ENCODE data around the gene HSPA1L. TPM values are rescaled to one million over a fixed set of nuclear protein-coding genes. Genes with fewer than 3 reads are reported as not detected.

HSPA1L gene
- total RNA-seq, 1 experiment from 2014 or later = 1.1 TPM

DNA sequence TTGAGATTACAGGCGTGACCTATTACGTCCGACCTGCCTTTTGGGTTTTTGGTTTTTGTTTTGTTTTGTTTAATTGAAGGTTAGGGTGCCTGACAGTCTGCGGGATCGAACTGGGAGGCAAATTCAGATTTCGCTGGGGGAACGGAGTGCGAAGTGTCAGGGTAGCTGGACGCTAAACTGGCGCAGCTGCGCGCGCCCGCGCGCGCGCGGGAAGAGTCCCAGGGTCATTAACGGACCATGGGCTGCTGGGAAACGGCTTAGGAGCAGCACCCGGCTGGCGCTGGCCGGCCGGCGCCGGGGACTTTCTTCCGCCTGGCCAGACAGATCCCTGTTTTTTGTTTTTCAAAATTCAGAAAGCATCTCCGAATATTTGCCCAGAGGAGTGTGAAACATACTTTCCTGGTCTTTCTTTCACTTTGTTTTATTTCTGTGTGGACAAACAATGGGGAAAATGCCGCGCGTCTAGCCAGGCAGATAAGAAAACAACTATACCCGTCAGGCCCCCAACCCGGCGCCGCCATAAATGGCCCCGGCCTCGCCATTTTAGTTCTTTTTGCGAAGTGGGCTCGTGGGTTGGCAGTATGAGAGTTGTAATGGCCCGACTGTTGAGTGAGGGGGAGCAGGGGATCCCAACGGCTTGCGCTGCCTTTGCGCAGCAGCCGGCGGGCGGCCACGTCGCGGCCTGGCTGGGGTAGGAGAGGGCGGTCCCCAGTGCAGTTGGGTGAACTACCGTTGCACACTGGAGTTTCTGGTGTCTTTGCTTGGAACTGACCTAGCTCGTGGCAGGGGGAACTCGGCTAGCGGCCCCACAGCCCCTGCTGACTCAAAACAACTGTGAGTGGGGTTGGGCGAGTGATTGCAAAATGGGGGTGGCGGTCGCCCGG is 19.5 kb upstream of the HSPA1L start:
- H3K36me3 ChIP-seq (ENCODE audit: insufficient read depth, low read length, poor library complexity, severe bottlenecking) = peaks cover 38% of the 10 kb centered on the region
- BruUV-seq (replicated peaks) = no TSS peak
- ChIA-PET CTCF (no interaction called here), POLR2A (ENCODE audit: low non-redundant PET) (no interaction called here)
- no peaks in the 10 kb centered on the region for H3K27me3 ChIP-seq (replicated peaks; ENCODE audit: insufficient read depth, low read depth, low read length, poor library complexity)
- H3K27ac ChIP-seq (ENCODE audit: low read depth, low read length, poor library complexity, severe bottlenecking) = peak overlapping the region; percentile 98
- intact Hi-C loops (cut with micrococcal nuclease; ENCODE audit: unreplicated experiment) = loop anchor here (2.0 to 5.0 kb wide), 3 partner anchors 42 to 292 kb away; partner anchors contain the start of genes DDX39B and GPANK1
- H3K4me3 ChIP-seq (ENCODE audit: low read depth, low read length, poor library complexity, severe bottlenecking) = peak overlapping the region; percentile 74
- DNase-seq (ENCODE audit: low spot score) = peak; percentile 90
- H3K4me1 ChIP-seq (ENCODE audit: insufficient read depth, low read length, poor library complexity, severe bottlenecking) = peaks cover 25% of the 10 kb centered on the region
- TF ChIP-seq, protein P1, sequence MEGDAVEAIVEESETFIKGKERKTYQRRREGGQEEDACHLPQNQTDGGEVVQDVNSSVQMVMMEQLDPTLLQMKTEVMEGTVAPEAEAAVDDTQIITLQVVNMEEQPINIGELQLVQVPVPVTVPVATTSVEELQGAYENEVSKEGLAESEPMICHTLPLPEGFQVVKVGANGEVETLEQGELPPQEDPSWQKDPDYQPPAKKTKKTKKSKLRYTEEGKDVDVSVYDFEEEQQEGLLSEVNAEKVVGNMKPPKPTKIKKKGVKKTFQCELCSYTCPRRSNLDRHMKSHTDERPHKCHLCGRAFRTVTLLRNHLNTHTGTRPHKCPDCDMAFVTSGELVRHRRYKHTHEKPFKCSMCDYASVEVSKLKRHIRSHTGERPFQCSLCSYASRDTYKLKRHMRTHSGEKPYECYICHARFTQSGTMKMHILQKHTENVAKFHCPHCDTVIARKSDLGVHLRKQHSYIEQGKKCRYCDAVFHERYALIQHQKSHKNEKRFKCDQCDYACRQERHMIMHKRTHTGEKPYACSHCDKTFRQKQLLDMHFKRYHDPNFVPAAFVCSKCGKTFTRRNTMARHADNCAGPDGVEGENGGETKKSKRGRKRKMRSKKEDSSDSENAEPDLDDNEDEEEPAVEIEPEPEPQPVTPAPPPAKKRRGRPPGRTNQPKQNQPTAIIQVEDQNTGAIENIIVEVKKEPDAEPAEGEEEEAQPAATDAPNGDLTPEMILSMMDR (conservative IDR thresholded peaks at IDR 0.05; ENCODE audit: low read depth, low read length) = no peak
- TF ChIP-seq EZH2 (IDR thresholded peaks at IDR 0.05; ENCODE audit: borderline replicate concordance, low read depth, low read length, poor library complexity, severe bottlenecking) = no peak
- no peaks in the 10 kb centered on the region for H3K9me3 ChIP-seq (ENCODE audit: low read depth, low read length, poor library complexity, severe bottlenecking)

DNA sequence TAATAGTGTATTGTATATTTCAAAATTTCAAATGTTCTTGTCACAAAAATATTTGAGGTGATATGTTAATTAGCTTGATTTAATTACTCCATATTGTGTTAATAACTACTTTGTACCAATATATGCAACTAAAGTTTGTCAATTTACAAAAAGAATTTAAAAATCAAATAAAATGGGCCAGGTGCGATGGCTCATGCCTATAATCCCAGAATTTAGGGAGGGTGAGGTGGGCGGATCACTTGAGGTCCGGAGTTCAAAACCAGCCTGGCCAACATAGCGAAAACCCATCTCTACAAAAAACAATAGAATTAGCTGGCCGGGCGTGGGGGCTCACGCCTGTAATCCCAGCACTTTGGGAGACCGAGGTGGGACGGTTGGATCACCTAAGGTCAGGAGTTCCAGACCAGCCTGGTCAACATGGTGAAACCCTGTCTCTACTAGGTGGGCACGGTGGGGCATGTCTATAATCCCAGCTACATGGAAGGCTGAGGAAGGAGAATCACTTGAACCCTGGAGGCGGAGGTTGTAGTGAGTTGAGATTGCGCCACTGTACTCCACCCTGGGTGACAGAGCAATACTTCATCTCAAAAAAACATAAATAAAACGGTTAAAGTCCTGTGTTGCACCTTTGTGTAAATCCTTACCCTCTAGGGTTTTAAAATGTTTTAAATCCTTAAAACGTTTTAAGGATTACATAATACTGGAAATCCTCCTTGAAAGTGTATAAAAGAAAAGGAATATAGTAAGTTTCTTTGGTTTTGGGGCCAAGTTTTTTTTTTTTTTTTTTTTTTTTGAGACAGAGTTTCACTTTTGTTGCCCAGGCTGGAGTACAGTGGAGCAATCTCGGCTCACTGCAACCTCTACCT is 16.5 kb upstream of the HSPA1L start:
- H3K9me3 ChIP-seq (ENCODE audit: low read depth, low read length, poor library complexity, severe bottlenecking) = no peaks in the 10 kb centered on the region
- BruUV-seq (replicated peaks) = no TSS peak
- TF ChIP-seq, protein P1 (conservative IDR thresholded peaks at IDR 0.05; ENCODE audit: low read depth, low read length) = no peak
- TF ChIP-seq EZH2 (IDR thresholded peaks at IDR 0.05; ENCODE audit: borderline replicate concordance, low read depth, low read length, poor library complexity, severe bottlenecking) = no peak
- POLR2A ChIA-PET (ENCODE audit: low non-redundant PET) = interaction anchor here (0.7 kb wide), 1 partner anchor 101 kb away, joined by 3 read pairs; no protein-coding TSS in a partner anchor
- H3K4me3 ChIP-seq (ENCODE audit: low read depth, low read length, poor library complexity, severe bottlenecking) = peak overlapping the region; percentile 66
- peaks cover 8% of the 10 kb centered on the region for H3K36me3 ChIP-seq (ENCODE audit: insufficient read depth, low read length, poor library complexity, severe bottlenecking)
- intact Hi-C loops (cut with micrococcal nuclease; ENCODE audit: unreplicated experiment) = loop anchor here (2.0 to 5.0 kb wide), 3 partner anchors 39 to 289 kb away; partner anchors contain the start of genes DDX39B and LY6G5C
- CTCF ChIA-PET = interaction anchor here (0.6 to 0.7 kb wide), 2 partner anchors 91 to 1746 kb away, joined by 3 to 14 read pairs; no protein-coding TSS in a partner anchor
- no peaks in the 10 kb centered on the region for H3K27me3 ChIP-seq (replicated peaks; ENCODE audit: insufficient read depth, low read depth, low read length, poor library complexity)
- H3K27ac ChIP-seq (ENCODE audit: low read depth, low read length, poor library complexity, severe bottlenecking) = no peak overlapping the region
- H3K4me1 ChIP-seq (ENCODE audit: insufficient read depth, low read length, poor library complexity, severe bottlenecking) = peaks cover 13% of the 10 kb centered on the region
- no peak for DNase-seq (ENCODE audit: low spot score)

DNA sequence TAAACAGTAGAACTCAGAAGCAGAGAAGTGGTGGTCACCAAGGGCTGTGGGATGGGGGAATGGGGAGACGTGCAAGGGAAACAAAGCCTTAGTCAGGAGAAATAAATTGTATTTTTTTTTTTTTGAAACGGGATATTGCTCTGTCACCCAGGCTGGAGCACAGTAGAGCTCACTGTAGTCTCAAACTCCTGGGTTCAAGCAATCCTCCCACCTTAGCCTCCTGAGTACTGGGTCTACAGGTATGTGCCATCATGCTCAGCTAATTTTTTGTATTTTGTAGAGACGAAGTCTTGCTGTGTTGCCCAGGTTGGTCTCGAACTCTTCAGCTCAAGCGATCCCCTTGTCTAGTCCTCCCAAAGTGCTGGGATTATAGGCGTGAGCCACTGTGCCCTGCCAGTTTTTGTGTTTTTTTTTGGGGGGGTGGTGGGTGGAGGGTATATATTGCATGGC is 15.8 kb upstream of the HSPA1L start:
- ChIA-PET CTCF (interaction anchor here (0.6 to 1.7 kb wide), 3 partner anchors 90 to 1187 kb away, joined by 3 to 14 read pairs (median 6); partner anchors contain the start of gene DDAH2), POLR2A (ENCODE audit: low non-redundant PET) (interaction anchor here (0.7 kb wide), 1 partner anchor 101 kb away, joined by 3 read pairs; no protein-coding TSS in a partner anchor)
- intact Hi-C loops (cut with micrococcal nuclease; ENCODE audit: unreplicated experiment) = loop anchor here (2.0 to 5.0 kb wide), 3 partner anchors 39 to 289 kb away; partner anchors contain the start of genes DDX39B and LY6G5C
- peak overlapping the region; percentile 28 for H3K27ac ChIP-seq (ENCODE audit: low read depth, low read length, poor library complexity, severe bottlenecking)
- no TSS peak for BruUV-seq (replicated peaks)
- TF ChIP-seq, protein P1 (conservative IDR thresholded peaks at IDR 0.05; ENCODE audit: low read depth, low read length) = no peak
- no peak for TF ChIP-seq EZH2 (IDR thresholded peaks at IDR 0.05; ENCODE audit: borderline replicate concordance, low read depth, low read length, poor library complexity, severe bottlenecking)
- H3K4me1 ChIP-seq (ENCODE audit: insufficient read depth, low read length, poor library complexity, severe bottlenecking) = peaks cover 13% of the 10 kb centered on the region
- DNase-seq (ENCODE audit: low spot score) = no peak
- H3K9me3 ChIP-seq (ENCODE audit: low read depth, low read length, poor library complexity, severe bottlenecking) = no peaks in the 10 kb centered on the region
- H3K36me3 ChIP-seq (ENCODE audit: insufficient read depth, low read length, poor library complexity, severe bottlenecking) = peaks cover under 1% of the 10 kb centered on the region
- no peaks in the 10 kb centered on the region for H3K27me3 ChIP-seq (replicated peaks; ENCODE audit: insufficient read depth, low read depth, low read length, poor library complexity)
- H3K4me3 ChIP-seq (ENCODE audit: low read depth, low read length, poor library complexity, severe bottlenecking) = peak overlapping the region; percentile 66
